ENCODE results near the gene DNAI4. TPM values are rescaled to one million over a fixed set of nuclear protein-coding genes. Genes with fewer than 3 reads are reported as not detected.

The DNAI4 gene
- total and polyA plus RNA-seq, 9 of the 15 experiments (the other 6 are each of a cell fraction or from before 2014, with no cell fraction given) = 0.57 to 4.8 (median 2.6) TPM; not detected in 1

DNA sequence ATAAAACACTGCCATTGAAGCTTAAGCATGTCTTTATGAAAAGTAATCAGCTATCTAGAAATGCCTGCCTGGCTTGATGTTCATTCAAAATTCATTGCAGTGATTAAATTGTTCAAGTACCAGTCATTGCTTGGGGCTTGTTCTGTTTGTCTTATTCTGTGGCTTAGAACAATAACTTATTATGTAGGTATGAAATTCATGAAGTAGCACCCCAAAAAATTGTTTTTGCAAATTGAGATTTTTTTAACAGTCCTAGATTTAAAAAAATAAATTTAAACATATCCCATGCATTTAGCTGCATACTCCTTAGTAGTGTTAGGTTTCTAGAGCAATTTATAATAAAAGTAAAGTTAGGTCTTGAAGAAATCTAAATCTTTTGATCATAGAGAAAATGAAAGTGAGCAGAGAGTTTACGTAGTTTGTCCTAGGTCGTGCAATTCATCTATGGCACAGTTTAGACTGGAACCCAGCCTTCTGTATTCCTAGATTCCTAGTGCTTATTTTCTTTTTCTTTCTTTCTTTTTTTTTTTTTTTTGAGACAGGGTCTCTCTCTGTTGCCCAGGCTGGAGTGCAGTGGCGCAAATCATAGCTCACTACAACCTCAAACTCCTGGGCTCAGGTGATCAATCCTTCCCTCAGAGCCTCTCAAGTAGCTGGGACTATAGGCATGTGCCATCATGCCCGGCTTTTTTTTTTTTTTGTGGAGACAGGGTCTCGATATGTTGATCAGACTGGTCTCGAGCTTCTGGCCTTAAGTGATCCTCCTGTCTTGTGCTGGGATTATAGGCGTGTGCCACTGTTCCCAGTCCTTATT, 9.4 kb upstream of the DNAI4 start (continued):
- TF ChIP-seq NEUROD1 (IDR thresholded peaks at IDR 0.05; ENCODE audit: borderline replicate concordance, low read depth, low read length, partially characterized antibody) (no peak), UBTF (IDR thresholded peaks at IDR 0.05; ENCODE audit: borderline replicate concordance in 1 of 2, low read depth in 2 of 2, low read length in 2 of 2) (no peak), FOXA1 (IDR thresholded peaks at IDR 0.05; ENCODE audit: borderline replicate concordance) (no peak), HSF4 (CRISPR knock-in tag; IDR thresholded peaks at IDR 0.05; ENCODE audit: borderline replicate concordance) (no peak), ZNF384 (IDR thresholded peaks at IDR 0.05; ENCODE audit: low read depth, low read length) (no peak), SMARCE1 (IDR thresholded peaks at IDR 0.05) (peak; percentile 25; the same call in 1 of the 2 replicates), ZNF197 (CRISPR knock-in tag; IDR thresholded peaks at IDR 0.05; ENCODE audit: low read depth) (no peak), TSHZ1 (CRISPR knock-in tag; IDR thresholded peaks at IDR 0.05) (no peak), NCOA6 (IDR thresholded peaks at IDR 0.05) (no peak), ZNF589 (CRISPR knock-in tag; IDR thresholded peaks at IDR 0.05; ENCODE audit: low read depth) (no peak), ZBTB49 (CRISPR knock-in tag; IDR thresholded peaks at IDR 0.05; ENCODE audit: borderline replicate concordance) (no peak)
- TF ChIP-seq, protein P1, sequence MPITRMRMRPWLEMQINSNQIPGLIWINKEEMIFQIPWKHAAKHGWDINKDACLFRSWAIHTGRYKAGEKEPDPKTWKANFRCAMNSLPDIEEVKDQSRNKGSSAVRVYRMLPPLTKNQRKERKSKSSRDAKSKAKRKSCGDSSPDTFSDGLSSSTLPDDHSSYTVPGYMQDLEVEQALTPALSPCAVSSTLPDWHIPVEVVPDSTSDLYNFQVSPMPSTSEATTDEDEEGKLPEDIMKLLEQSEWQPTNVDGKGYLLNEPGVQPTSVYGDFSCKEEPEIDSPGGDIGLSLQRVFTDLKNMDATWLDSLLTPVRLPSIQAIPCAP (CRISPR knock-in tag; IDR thresholded peaks at IDR 0.05; ENCODE audit: borderline replicate concordance) = no peak
